ENCODE measurements around the gene KIF18B. TPM values are rescaled to one million over a fixed set of nuclear protein-coding genes. Genes with fewer than 3 reads are reported as not detected.
A peak's percentile ranks its signal among the peaks of the same experiment; 100 is the strongest.

Gene KIF18B
- total RNA-seq, 1 donor from 2014 or later = 2.8 TPM

DNA sequence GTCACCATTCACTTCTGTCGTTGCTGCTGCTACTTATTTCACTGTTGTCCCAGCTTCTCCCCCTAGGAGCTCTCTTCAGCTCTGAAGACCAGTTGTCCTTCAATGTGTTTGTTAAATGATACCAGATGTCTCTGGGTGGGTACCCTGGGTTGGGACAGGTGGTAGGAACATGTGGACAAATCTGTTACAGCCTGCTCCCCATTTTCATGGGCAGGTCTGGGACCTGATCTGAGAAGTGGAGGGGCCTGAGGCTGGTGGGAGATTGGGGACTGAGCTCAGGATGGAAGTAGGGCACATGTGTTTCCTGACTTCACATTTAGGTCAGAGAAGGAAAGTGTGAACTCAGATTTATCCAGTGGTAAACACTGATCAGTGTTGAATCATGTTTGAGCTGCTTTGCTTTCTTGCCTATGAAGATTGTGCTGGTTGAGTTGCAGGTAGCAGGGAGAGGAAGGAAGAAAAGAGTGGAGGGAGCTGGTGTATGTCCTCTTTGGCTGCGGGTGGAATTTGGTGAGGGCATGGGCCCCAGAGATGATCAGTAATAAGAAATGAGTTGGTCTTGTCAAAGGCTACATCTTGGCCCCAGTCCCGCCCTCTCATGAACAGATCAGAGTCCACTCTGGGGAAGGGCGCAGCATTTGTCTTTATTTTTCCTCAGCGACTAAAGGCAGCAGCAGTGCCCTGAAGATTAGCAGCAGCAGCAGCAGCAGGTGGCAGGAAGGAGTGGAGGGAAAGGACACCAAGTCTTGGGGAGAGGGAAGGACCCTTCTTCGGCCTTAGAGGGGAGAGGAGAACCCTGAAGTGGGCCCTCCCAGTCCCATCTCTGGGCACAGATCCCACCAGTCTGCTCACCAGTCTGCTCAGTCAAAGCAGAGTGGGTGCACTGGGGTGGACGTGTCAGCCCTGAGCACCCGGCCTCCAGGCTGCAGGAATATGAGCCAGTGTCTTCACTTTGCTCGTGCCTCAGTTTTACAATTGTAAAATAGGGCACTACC, 42.3 kb downstream of the KIF18B start:
- no peak for DNase-seq

DNA sequence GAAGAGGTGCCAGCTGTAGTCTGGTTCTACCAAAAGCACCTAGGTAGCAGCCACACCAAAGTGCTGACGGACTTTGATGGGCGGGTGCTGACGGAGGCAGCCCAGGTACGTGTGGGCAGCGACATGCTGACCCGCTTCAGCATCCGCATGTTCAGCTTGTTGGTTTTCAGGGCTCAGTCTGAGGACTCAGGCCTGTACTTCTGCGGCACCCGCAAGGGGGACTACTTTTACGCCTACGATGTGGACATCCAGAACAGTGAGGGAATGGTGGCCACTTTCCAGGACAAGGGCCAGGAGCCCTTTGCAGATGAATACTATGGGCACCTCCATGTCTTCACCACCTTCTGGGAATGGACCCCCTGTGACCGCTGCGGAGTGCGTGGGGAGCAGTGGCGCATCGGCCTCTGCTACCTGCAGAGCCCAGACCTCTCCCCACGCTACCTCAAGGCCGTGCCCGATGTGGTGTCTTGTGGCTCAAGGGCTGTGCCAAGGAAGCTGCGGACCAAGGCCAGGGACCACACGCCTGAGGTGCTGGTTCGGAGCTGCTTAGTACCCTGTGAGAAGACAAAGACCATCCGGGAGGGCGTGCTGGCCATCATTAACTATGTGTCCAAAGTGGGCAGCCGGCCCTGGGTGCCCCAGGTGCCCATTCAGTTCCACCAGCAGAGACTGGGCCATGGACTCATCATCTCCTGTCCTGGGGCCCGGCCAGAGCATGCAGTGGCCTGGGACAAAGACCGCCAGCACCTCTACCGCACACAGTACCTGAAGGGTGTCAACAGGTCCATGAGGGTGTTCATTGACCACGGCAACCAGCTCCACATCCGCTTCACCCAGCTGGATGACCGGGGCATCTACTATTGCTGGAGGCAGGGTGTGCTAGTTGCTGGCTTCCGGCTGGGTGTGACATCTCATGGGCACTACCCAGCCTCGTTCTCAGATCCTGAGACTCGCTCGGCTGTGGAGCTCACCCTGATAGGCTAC, 43.3 kb downstream of the KIF18B start:
- no peak for DNase-seq

GRCh38 chr17:44903012-44903685, 44.4 kb downstream of the KIF18B start:
- no peak for DNase-seq

DNA sequence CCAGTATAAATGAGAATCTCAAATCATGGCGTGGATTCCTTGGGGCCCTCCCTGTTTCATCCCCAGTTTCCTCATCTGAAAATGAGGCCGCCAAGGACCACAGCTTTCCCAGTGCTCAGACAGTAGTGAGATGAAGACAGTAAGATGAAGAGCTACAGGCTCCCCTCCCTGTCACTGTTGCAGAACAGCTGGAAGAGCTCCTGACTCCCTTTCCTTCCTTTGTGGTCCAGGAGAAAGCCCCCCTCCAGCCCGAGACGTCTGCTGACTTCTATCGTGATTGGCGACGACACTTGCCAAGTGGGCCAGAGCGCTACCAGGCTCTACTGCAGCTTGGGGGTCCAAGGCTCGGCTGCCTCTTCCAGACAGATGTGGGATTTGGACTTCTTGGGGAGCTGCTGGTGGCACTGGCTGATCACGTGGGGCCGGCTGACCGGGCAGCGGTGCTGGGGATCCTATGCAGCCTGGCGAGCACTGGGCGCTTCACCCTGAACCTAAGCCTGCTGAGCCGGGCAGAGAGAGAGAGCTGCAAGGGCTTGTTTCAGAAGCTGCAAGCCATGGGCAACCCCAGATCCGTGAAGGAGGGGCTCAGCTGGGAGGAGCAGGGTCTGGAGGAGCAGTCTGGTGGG, 45.3 kb downstream of the KIF18B start:
- no peak for DNase-seq

DNA sequence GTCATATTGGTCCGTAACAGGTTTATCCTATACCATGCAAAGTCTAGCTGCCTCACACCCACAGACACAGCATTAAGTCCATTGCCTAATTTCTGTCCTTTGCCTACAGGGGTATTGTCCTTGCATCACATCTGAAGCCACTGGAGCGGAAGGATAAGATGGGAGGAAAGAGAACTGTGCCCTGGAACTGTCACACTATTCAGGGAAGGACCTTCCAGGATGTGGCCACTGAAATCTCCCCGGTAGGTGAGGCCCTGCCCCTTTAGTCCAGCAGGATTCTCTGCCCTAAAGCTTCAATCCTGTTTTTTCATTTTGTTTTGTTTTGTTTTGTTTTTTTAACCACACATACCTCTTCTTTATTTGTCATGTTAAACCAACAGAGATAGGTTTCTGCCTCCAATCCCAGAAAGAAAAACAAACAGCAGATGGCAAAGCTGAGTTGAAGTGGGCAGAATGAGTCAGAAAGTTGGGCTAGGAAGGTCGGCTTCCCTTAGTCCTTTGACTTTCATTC, 46.1 kb downstream of the KIF18B start:
- DNase-seq = no peak

- DNase-seq = peak; percentile 39
Measured at GRCh38 chr17:44900894-44901293, 46.7 kb downstream of the KIF18B start.

- DNase-seq = peak; percentile 98
Measured at GRCh38 chr17:44899074-44899782, 48.3 kb downstream of the KIF18B start, which contains the start of gene EFTUD2. Gene EFTUD2 (minus strand): TSS chr17:44899445. CDS start chr17:44894521, 4,924 bp downstream.

- peak; percentile 36 for DNase-seq
Measured at GRCh38 chr17:44898768-44899073, 48.9 kb downstream of the KIF18B start.

- DNase-seq = no peak
Measured at GRCh38 chr17:44894642-44895041, 52.9 kb downstream of the KIF18B start.

- no peak for DNase-seq
Measured at GRCh38 chr17:44892250-44892649, 55.3 kb downstream of the KIF18B start.

- no peak for DNase-seq
Measured at GRCh38 chr17:44889003-44889402, 58.6 kb downstream of the KIF18B start.

DNA sequence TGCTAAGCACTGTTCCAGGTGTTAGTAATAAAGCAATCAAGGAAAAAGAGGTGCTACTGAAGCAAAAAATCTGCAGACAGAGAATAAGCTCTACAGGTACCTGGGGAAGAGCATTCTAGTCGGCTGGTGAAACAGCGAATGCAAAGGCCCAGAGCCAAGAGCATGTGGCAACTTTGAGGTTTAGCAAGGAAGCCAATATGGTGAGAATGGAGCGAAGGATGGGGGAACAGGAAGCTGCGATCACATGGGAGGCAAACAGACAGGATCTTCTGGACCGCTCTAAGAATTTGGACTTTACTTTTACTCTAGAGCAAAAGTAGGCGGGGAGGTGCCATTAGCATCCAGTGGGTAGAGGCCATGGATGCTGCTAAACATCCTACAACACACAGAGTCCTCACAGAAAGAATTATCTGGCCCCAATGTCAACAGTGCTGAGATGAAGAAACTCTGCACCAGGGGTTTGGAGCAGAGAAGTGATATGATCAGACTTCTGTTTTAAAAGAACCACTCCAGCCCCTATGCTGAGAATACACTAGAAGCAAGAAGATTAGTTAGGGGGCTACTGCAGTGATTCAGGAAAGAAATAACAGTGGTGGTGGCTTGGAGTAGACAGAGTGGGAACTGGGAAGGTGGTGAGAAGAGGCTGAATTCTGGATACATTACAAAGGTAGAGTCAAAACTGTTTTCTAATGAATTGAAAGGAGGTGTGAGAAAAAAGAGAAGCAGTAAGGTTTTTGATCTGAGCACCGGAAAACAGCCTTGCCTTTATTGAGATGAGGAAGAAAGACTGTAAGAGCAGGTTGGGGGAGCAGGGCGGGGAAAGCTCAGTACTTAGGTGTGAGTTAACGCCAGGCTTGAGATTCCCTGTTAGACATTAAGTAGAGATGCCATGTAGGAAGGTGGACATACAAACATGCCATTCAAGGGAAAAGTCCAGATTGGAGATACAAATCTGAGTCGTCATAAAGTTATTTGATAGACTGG, 59.3 kb downstream of the KIF18B start:
- DNase-seq = no peak

DNA sequence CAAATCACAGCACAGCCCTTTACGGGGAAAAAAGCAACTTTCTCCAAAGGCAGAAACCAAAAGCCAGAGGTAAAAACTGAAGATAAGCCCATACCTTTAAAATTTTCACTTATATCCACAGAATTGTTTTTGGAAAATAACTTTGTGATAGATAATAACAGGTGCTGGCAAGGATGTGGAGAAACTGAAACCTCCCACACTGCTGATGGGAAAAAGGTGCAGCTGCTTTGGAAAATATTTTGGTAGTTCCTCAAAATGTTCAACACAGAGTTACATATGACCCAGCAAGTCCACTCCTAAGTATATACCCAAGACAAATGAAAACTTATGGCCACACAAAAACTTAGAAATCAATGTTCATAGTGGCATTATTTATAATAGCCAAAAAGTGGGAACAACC, 60.6 kb downstream of the KIF18B start:
- DNase-seq = no peak

- no peak for DNase-seq
Measured at GRCh38 chr17:44884941-44885340, 62.6 kb downstream of the KIF18B start.

DNA sequence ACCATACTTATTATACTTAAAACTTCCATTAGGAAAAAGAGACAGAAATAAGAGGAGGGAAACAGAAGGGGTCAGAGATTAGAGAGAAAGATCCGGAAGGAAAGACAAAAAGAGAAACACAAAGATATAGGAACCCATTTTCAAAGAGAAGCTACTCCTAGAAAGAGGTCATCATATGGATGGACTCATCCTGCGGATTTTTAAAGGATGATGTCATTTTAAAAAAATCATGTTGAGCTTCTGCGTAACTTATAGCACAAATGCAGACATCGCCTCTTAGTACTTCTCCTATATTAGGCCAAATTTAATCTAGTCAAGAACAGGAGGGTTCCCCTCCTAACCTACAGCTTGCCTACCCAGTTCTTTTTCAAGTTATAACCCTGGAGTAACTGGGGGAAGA, 66.4 kb downstream of the KIF18B start:
- DNase-seq = no peak

GRCh38 chr17:44880062-44880461, 67.5 kb downstream of the KIF18B start:
- DNase-seq = no peak

DNA sequence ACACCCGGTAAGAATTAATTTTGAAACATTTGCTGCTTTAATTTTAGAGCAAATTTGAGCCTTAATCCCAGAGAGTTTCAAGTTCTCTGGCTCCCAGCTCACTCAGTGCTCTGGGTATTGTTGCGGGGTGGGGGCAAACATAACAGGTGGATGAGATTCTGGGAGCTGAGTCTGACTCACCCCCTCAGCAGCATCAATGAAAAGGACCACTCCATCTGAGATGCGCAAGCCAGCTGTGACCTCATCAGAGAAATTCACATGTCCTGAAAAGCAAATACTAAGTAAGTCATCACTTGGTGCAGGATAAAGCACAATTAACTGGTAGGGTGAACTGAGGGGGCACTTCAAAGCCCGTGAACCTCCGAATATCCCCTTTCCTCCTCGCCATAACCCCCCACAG, 68.2 kb downstream of the KIF18B start:
- no peak for DNase-seq

DNA sequence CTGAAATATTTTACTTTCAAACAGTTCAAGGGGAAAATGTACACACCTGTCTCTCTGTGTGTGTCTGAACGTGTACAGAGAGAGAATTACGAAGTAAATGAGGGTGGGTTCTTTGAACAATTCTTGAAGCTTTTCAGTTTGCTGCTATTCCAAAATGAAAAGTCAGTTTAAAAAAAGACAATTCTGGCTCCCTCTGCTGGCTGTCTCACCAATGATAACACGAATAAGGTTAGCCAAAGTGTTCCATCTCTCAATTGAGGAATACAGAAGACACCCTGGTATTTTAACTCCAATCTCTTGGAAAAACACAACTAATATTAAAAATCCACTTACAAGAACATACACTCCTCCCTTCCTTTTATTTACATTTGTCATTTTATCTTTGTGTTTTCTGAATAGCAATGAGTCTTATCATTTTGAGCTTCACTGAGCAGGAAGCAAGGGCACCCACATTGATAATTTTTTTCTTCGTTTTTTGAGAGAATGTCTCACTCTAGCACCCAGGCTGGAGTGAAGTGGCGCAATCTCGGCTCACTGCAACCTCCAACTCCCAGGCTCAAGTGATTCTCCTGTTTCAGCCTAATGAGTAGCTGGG, 68.8 kb downstream of the KIF18B start:
- peak; percentile 35 for DNase-seq

DNA sequence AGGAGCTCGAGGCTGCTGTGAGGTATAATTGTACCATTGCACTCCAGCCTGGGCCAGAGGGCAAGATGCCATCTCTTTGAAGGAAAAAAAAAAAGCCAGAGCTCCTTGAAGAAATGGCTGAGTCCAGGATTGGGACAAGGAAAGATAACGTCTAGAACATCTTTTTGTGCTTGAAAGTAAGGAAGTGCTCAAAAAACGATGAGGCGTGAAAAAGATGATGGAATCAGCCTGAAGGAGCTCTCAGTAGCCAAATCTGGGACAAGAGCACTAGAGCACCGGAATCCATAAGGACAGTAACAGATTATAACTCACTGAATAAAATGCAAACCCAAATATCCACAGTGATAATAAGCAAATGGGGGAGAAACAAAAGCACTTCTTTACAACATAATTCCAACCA, 70.5 kb downstream of the KIF18B start:
- no peak for DNase-seq

All from skin of body (tissue), 2 donors.